Lung microvascular endothelial cell (primary cell): ENCODE data around the gene PTX4. TPM values are rescaled to one million over a fixed set of nuclear protein-coding genes. Genes with fewer than 3 reads are reported as not detected.
"Not testable (repeated sequence)": the region's sequence is repeated elsewhere in the genome, so short reads cannot be mapped to it uniquely, and the experiment has no call there.

Experiments
- DNase-seq, 2 donors: peaks; one replicate each; pipeline versions ENCODE4 v3.0.0 to v3.0.0-alpha.2; 2010; ENCODE audit warnings: low read depth in 2 of 2
- total RNA-seq: library from RNA; depleted of rRNA; stranded (reverse); fragments of >200 nt; gene quantifications from 2 replicates; pipeline ENCODE4 v1.2.1, GENCODE V29; 2014

Gene PTX4
- total RNA-seq, 1 donor from 2014 or later = not detected

DNA sequence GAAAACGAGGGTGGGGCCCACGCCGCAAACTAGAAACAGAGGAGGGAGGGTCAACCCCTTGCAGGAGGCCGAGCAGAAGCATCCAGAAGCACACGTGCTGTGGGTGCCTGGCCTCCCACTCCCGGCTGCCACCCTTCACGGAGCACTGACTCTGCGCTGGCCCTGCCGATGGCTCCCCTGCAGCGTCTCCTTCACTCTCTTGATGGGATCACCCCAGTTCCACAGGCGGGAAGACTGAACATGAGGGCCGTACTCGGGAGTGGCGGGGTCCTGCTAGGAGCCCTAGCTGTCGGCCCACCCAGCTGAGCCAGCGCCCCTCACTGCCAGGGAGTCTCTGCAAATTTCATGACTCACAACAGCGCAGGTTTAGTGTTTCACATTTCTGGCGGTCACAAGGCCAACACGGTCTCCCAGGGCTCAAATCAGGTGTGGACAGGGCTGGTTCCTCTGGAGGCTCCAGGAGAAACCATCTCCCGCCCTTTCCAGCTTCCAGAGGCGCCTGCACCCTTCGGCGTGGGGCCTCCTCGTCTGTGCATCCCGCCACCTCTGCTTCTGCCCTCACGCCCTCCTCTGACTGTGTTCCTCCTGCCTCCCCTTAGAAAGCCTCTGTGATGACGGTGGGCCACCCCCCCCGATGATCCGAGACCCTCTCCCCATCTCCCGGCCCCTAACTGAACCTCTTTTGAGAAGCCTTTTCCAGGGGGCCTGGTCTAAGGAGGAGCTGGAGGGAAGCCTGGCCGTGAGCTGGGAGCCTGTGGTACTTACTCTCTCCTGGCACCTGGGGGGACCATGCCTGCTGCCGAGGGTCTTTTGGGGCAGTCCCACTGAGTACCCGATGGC, 2.0 kb downstream of the PTX4 start:
- no peak for DNase-seq

DNA sequence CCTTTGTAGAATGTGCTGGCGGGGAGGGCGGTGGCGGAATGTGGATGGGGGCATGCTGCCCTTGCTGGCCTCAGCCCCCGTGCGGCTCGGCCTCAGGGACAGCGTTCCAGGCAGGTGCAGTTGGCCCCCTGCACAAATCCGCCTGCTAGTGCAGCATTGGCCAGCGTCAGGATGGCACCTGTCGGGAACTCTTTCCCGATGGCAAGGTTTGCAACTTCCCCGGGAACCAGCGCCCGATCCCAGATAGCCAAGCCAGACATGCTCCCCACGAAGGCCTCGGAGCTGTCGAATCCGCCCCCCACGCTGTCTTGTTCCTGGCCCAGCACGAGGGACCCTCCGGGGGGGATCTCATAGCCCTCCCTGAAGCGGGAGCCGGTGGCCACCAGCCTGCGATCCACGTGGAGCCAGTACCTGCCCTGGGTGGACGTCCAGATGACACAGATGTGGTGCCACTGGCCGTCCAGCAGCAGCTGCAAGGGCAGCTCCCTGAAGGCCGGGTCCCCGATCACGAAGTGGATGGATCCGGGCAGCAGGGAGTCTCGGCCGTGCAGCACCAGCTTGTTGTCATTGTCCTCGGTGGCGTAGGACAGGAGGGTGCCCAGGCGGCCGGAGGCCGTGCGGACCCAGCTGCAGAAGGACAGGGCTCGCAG, 2.8 kb downstream of the PTX4 start:
- DNase-seq = no peak

DNA sequence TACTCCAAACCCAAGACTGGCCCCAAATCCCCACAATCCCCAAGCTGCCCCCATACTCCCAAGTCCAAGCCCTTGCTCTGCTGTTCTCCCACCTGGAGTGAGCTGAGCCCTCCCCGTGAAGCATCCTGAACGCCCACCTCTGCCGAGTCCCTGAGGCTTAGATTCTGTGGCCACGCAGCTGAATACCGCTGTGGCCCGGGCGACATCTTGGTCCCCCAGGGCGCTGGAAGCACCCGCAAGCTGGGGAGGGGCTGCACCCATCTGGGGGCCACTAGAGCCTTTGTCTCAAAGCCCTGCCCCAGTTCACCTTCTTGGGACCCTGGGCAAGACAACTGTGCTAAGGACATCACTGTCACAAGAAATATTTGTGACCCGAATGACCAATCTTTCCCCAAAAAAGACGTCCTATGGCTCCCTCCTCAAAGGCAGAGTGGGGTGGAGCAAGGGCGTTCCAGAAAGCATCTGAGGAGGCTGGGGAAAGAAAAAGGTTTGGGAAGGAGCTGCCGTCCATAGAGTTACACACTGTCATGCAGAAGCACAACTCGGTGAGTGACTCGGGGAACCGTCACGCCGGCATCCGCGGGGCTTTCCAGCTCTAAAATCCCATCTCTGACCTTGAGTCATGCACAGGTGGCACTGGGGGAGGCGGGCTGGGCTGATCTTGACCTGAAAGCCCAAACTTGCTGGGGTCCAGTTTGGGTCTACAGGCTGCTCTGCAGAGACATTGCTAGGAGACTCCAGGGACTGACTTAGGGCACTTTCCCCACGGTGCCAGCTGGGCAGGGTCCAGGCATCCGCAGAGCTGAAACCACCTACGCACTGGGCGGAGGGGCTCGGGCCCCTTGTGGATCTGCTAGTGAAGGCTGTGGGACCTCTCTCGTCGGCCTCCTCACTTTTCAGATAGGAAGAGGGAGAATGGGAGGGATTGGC, 6.6 kb downstream of the PTX4 start:
- peak in 1 of 2 donors; percentile 15 for DNase-seq

DNA sequence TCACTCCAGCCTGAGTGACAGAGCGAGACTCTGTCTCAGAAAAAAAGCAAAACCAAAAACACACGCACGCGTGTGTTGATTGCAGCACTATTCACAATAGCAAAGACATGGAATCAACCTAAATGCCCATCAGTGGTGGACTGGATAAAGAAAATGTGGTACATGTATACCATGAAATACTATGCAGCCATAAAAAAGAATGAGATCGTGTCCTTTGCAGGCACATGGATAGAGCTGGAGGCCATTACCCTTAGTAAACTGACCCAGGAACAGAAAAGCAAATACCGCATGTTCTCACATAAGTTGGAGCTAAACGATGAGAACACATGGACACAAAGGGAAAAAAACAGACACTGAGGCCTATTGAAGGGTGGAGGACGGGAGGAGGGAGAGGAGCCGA, 9.8 kb downstream of the PTX4 start:
- DNase-seq = not testable (repeated sequence)

DNA sequence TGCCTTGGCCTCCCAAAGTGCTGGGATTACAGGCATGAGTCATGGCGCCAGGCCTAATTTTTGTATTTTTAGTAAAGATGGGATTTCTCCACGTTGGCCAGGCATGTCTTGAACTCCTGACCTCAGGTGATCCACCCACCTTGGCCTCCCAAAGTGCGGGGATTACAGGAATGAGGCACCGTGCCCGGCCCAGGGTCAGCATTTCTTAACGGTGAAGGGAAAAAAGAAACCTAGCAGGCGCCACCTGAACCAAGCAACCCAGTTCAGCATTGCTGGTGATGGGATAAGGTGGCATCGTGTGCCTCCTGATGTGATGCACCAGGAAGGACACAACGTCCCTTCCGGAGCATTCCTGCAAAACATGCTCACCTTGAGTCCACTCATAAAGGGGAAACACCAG, 11.7 kb downstream of the PTX4 start:
- no peak for DNase-seq

DNA sequence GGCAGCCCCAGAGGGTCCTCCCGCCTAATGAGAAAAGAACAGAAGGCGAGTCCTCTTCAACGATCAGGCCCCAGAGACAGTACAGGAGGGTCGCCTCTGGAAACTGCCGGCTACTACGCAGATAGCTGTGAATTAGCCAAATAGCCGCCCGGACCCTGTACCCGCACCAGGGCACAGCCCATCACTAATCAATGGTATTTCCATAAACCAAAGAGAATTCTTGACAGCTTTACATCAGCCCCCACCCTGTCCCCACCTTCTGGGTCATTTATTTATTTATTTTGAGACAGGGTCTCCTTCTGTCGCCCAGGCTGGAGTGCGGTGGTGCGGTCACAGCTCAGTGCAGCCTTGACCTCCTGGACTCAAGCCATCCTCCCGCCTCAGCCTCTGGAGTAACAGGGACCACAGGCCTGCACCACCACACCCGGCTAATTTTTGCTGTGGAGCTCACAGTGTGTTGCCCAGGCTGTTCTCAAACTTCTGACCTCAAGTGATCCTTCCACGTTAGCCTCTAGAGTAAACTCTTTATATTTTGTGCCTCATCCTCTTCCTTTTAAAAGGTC, 13.1 kb downstream of the PTX4 start:
- no peak for DNase-seq

DNA sequence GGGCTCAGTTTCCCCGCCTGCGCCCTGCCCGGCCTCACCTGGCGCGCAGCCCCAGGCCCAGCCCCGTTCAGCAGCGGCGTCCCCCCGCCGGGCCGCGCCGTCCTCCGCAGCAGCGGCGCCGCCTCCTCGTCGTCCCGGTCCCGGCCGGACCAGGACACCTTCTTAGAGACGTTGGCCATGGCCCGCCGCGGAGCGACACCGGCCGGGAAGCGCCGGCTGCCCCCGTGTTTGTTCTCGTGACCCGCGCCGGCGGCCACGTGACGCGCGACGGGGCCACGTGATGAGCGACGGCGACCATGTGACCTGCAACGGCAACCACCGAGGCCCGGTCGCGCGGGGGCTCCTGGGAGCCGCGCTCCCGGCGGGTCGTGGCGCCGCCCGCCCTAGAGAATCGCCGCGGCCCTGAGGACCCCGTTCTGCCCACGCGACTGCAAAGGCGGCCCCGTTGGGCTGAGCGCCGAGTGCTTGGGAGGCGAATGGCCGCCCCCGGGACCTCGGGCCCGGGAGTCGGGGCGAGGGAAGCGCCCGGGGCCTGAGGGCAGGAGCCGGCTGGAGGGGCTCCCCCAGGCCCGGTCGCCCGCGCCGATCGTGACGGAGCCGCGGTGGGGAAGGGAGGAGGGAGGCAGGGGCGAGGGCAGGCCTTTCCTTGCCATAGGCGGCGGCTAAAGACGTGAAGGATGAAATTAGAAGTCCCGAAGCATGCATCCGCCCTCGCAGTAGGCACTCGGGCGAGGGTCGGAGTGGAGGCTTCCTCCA, 13.8 kb downstream of the PTX4 start, which contains the start of gene CLCN7:
TSS of gene CLCN7 (minus strand) at position 233 of the 756 bp plus-strand sequence. CDS start at position 179, 54 bp downstream.
- DNase-seq = peak; percentile 92 to 95

DNA sequence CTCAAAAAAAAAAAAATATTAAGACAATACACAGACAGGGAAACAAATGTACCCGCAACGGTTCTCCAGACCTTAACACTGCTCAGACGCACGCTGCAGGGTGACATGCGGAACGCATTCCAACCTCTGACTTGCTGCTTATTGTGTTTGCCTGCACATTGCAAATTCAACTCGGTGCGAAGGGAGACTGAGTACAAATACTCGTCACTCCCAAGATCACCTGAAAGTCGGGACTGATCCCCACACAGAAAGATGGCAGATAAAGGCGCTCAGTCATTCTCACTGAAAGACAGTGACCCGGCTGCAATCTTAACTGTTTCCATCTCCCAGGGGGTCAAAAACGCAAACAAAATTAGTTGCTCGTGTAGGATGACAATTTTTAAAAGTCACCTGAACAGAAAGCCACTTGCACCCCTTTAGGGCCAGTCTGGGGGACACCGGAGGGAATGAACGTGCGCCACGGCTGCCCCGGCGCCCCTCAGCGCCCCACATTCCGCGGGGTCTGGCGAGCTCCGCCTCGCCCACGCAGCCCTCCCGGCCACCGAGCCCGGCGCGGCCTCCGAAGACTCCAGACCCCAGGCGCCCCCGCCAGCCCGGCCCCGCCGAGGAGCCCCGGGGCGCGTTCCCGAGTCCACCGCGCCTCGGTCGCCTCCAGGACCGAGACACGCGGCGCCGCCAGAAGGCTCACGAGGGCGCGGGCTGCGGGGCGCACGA, 14.5 kb downstream of the PTX4 start:
- DNase-seq = peak; percentile 8 to 30

DNA sequence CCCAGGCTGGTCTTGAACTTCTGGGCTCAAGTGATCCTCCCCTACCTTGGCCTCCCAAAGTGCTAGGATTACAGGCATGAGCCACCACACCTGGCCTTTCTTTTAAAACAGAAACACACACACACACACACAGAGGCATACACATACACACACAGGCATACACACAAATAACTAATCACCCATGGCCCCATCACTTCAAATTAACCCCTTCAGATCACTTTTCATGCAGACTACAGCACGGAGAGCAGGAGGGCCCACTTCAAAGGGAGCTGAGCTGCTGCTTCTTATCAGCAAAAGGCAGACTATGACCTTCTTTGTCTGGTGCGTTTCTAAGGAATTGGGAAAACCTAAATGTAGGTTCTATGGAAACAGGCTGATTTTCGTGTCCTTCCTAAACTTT, 15.8 kb downstream of the PTX4 start:
- DNase-seq = no peak

DNA sequence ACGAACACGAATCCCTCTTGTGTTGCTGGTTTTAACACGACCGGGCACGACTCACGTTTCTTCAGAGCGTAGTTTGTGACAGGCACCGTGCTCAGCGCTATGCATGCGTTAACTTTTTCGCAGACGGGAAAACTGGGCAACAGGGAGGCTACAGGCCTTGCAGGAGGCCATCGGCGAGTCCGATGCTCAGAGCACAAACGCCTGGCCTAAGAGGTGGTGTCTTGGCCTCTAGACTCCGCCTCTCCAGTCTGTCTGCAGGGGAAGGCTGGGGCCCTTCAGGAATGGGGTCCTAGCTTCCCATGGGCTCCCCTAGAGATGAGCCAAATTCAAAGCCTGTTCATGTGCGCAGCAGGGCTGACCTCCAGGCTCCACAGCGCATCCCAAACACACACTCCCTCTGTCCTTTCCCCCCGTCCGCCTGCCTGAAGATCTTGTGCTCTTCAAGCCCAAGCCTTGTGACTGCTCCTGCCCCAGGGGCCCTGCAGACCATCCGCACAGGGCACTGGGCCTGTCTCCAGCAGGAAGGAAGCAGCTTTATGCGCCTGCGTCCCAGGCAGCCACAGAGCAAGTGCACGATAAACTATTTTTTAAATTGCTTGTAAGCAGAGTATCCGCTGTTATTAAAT, 17.1 kb downstream of the PTX4 start:
- DNase-seq = peak in 1 of 2 donors; percentile 55

DNA sequence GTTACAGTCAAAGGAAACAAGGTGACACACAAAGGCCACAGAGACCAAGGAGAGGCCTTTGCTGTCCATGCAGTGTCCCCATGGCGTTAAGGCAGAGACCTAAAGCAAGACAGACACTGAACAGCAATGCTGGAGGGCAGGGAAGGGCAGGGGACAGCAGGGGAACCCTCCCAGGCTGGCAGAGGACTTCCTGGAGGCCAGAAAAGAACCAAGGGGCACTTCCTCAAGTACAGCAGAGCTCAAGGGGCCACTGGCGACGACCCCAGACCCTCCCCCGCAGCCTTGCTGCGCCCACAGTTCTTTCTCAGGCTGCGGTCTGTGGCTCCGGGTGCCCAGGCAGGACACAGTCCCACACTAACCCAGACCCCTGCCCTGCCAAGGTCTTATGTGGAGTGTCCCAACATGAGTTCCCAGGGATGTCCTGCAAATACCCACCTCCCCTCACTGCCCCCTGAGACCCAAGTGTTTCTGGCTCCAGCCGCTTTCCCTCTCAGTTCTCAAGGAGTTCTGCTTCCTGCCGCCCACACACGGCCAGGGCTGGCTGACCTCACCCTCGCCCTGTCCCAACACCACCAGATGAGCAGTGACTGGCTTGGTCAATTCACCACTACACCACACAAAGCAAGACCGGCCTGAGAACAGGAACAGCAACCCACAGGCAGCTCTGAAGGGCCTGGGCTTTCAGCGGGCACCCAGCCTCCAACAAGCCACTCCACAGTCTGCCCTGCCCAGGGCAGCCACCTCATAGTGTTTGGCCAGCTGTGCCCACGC, 18.1 kb downstream of the PTX4 start:
- DNase-seq = peak in 1 of 2 donors; percentile 39

DNA sequence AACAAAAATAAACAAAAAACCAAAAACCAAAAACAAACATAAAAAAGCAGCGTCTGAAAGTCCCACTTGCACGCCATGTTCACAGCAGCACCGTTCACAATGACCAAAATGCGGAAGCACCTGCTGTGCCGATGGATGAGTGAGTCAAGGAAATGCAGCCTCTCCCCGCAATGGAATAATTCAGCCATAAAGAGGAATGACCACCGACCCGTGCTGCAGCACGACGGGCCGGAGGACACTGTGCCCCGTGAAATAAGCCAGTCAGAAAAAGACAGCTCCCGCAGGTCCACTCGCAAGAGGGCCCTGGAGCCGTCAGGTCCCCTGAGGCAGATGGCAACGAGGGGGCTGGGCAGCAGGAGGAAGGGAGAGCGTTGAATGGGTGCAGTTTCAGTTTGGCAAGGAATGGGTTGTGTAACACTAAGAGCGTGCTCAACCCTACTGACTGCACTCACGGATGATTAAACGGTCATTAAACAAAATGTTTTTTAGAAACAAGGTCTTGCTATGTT, 19.0 kb downstream of the PTX4 start:
- peak in 1 of 2 donors; percentile 68 for DNase-seq

DNA sequence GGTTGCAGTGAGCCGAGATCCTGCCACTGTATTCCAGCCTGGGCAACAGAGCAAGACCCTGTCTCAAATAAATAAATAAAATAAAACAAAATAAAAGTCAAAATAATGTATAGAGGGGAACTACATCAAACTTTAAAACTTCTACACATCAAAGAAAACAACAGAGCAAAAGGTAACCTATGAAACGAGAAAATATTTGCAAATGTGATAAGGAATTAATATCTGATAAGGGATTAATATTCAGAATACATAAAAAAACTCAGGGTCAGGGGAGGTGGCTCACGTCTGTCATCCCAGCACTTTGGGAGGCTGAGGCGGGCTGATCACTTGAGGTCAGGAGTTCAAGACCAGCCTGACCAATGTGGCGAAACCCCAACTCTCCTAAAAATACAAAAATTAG, 19.6 kb downstream of the PTX4 start:
- DNase-seq = not testable (repeated sequence)

DNA sequence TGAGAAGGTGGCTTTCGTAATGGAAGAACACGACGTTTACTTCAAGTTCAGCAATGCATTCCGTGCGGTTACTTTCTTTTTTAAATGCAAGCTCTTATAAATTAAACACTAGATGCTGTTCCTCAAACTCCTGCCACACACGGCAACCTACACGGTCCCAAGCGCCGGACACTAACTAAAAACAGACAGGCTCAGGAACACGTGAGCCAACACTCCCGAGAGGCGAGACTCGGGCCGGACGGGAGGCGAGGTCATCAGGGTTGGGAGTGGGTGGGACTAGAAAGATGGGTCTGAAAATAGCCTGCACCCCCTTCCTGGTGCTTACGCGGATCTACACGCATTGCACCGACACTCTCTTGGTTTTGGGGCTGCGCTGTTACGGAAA, 20.3 kb downstream of the PTX4 start:
- DNase-seq = no peak

DNA sequence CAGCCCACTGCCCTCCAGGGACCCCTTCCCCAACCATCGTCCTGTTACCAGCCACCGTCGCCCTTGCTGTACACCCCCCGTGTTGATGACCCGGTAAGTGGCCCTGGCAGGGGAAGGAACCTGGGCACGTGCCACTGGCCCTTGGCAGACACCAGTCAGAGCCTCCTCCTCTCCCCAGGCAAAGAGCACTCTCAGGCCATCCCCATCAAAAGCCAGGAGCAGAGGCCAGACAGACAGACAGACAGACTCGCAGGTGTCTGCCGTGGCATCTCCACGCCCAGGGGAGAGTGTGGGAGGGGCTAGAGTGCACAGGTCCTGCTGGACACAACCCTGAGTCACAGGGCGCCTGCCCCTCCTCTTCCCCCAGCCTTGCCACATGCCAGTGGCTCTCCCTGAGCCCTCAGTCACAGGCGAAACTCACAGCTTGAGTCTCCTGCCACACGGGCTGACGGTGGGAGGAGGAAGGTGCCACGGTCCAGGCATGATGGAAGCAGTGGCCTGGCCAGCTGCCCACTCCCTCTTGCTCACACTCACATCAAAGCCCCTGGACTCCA, 21.7 kb downstream of the PTX4 start:
- DNase-seq = no peak

DNA sequence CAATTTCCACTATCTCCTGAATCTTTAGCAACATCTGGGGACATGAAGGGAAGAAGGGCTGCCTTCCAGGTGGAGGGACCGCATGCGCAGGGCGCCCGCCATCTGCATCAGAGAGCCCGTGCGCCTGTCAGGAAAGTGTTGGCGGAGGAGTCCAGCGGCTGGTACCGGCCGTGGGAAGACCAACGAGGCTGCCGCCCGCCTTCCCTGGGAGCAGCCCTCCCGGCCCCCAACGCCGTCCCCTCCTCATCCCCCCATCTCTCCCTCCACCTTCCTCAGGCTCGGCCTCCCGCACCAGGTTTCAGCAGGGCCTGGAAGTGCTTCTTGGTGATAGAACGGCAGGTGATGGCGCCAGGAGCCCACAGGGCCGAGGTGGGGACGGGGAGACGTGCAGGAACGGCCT, 22.7 kb downstream of the PTX4 start:
- DNase-seq = no peak

DNA sequence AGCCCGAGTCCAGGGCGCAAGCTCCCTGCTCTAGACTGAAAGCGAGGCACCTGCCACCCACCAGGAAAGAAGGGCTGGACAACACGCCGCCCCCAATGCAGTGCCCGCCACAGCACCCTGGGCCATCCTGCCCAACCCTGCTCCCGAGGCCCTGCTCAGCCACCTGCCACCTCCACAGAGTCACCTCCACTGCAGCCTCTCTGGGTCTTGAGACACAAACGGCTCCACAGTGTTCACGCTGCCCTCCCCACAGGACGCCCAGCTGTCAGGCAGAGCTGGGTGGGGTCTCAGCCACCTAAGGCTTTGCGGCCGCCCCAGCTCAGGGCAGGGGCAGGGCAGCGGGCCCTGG, 23.2 kb downstream of the PTX4 start:
- no peak for DNase-seq

DNA sequence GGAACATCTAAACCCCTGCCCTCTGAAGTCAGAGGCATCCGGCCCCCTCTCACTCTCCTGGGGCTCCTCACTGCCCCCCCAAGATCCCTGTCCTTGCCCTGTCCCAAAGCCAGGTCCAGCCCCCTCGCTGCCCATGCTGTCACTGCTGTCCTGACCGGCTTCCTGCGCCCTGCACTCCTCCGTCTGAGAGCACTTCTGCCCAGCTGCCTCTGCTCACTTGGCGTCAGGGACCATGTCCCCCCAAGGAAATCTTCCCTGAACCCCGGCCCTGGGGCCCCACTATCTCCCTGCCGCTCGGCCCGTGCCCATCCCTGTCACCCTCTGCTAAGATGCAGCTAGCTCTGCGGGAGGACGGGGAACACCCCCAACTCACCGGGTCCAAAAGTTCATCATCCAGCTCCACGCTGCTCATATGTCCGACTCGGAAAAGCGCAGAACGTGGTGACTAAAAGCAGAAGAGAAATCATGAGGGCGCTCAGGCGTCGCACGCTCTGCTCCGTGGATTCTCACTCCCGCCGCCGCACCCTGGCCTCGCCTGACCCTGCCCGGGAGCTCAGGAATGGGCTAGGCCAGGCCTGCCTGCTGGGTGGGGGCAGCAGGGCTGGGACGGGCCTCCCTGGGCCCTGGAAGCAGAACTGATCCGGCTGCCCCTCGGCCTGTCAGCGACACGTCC, 23.7 kb downstream of the PTX4 start:
- DNase-seq = no peak
